ENCODE results near the gene BACH1. TPM values are rescaled to one million over a fixed set of nuclear protein-coding genes. Genes with fewer than 3 reads are reported as not detected.
"Not testable (repeated sequence)": the region's sequence is repeated elsewhere in the genome, so short reads cannot be mapped to it uniquely, and the experiment has no call there.

BACH1 gene
- 85.4 to 123 TPM (median 120 TPM) in 3 replicates for total RNA-seq
- long read RNA-seq, full-length matches to known transcripts: 102 of 124 reads
- long read RNA-seq, partial matches to known transcripts: 6 of 124 reads
- long read RNA-seq, other reads (novel, unspliced or antisense): 16 of 124 reads

DNA sequence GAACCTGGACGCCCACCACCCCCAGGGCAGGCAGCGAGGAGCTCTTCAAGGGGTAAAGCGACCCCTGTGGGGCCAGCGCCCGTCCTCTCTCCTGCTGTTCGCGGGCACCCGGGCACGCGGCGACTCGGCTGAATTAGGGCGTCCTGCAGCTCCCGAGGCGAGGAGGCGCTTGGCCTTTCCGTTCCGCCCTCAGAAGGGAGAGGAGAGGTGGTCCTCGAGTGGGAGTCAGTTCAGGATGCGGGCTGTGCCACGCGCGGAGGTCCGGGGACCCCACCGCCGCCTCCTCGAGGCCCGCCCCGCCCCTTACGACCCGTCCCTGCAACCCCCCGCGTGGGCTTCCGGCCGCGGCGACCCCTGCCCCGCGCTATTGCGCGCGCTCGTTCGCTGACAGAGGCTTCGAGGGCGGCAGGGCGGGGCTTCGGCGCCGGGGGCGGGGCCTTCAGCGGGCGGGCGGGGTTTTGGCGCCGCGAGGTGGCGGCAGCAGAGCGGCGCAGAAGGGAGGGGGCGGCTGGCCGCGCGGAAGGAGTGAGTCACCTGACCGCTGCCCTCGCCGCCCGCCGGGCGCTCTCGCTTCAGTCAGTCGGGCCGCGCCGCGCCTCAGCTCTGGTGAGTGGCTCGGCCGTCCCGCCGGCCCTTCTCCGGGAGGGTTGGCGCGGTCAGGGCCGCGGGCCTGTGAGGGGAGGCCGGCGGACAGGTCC is at the start of gene BACH1:
Gene BACH1 (plus strand): TSS at position 575 of the 698 bp plus-strand sequence. CDS start 22,359 bp downstream, outside the sequence.
- peak within 1 kb of the TSS; percentile 92 for H3K27ac Mint-ChIP-seq (ENCODE audit: unreplicated experiment)

DNA sequence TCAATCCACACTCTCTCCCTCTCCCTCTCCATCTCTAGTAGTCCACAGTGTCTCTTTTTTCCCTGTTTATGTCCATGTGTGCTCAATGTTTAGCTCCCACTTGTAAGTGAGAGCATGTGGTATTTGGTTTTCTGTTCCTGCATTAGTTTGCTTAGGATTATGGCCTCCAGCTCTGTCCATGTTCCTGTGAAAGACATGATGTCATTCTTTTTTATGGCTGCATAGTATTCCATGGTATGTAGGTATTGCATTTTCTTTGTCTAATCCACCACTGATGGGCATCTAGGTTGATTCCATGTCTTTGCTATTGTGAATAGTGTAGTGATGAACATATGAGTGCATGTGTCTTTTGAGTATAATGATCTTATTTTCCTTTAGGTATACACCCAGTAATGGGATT is 49.4 kb upstream of the BACH1 start:
- not testable (repeated sequence) for H3K36me3 Mint-ChIP-seq (ENCODE audit: low read depth); DNase-seq (ENCODE audit: low spot score); H3K27me3 Mint-ChIP-seq (ENCODE audit: low read depth); H3K27ac Mint-ChIP-seq (ENCODE audit: unreplicated experiment); H3K4me3 Mint-ChIP-seq (ENCODE audit: unreplicated experiment); H3K4me1 Mint-ChIP-seq (ENCODE audit: low read depth)
- peaks cover 11% of the 10 kb centered on the region for H3K9me3 Mint-ChIP-seq (ENCODE audit: low read depth)

More for the DNA sequence above, at the start of gene BACH1:
- TF ChIP-seq, protein P1, sequence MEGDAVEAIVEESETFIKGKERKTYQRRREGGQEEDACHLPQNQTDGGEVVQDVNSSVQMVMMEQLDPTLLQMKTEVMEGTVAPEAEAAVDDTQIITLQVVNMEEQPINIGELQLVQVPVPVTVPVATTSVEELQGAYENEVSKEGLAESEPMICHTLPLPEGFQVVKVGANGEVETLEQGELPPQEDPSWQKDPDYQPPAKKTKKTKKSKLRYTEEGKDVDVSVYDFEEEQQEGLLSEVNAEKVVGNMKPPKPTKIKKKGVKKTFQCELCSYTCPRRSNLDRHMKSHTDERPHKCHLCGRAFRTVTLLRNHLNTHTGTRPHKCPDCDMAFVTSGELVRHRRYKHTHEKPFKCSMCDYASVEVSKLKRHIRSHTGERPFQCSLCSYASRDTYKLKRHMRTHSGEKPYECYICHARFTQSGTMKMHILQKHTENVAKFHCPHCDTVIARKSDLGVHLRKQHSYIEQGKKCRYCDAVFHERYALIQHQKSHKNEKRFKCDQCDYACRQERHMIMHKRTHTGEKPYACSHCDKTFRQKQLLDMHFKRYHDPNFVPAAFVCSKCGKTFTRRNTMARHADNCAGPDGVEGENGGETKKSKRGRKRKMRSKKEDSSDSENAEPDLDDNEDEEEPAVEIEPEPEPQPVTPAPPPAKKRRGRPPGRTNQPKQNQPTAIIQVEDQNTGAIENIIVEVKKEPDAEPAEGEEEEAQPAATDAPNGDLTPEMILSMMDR (IDR thresholded peaks at IDR 0.05): peak; percentile 75
- H3K4me1 Mint-ChIP-seq (ENCODE audit: low read depth): peaks cover 53% of the 10 kb centered on the region
- peaks cover under 1% of the 10 kb centered on the region for H3K9me3 Mint-ChIP-seq (ENCODE audit: low read depth)
- no peaks in the 10 kb centered on the region for H3K36me3 Mint-ChIP-seq (ENCODE audit: low read depth)
- H3K4me3 Mint-ChIP-seq (ENCODE audit: unreplicated experiment): peak within 1 kb of the TSS; percentile 81
- peak; percentile 98 for DNase-seq (ENCODE audit: low spot score)
- H3K27me3 Mint-ChIP-seq (ENCODE audit: low read depth): no peaks in the 10 kb centered on the region

DNA sequence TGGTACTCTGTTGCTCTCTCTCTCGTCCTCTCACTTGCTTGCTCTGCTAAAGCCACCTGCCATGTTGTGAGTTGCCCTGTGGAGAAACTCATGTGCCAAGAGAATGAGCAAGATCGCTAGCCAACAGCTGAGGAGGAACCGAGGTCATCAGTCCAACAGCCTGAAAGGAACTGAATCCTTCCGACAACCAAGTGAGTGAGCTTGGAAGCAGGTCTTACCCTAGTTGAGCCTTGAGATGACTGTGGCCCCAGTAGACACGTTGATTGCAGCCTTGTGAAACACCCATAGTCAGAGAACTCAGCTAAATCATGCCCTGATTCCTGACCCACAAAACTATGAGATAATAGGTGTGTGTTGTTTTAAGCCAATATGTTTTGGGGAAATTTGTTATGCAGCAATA is 48.1 kb upstream of the BACH1 start:
- DNase-seq (ENCODE audit: low spot score): no peak
- Mint-ChIP-seq H3K4me3 (ENCODE audit: unreplicated experiment) (no peak overlapping the region), H3K4me1 (ENCODE audit: low read depth) (no peaks in the 10 kb centered on the region), H3K9me3 (ENCODE audit: low read depth) (peaks cover 16% of the 10 kb centered on the region), H3K27ac (ENCODE audit: unreplicated experiment) (no peak overlapping the region), H3K27me3 (ENCODE audit: low read depth) (no peaks in the 10 kb centered on the region), H3K36me3 (ENCODE audit: low read depth) (peaks cover 9% of the 10 kb centered on the region)
- TF ChIP-seq, protein P1 (IDR thresholded peaks at IDR 0.05): no peak

DNA sequence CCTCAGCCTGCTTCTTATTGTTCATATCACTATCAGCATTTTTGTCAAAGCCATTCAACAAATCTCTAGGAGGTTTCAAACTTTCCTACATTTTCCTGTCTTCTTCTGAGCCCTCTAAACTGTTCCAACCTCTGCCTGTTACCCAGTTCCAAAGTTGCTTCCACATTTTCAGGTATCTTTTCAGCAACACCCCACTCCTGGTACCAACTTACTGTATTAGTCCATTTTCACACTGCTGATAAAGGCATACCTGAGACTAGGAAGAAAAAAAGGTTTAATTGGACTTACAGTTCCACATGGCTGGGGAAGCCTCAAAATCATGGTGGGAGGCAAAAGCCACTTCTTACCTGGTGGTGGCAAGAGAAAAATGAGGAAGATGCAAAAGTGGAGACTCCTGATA is 44.9 kb upstream of the BACH1 start:
- H3K27ac Mint-ChIP-seq (ENCODE audit: unreplicated experiment); H3K36me3 Mint-ChIP-seq (ENCODE audit: low read depth); DNase-seq (ENCODE audit: low spot score); H3K4me3 Mint-ChIP-seq (ENCODE audit: unreplicated experiment); H3K27me3 Mint-ChIP-seq (ENCODE audit: low read depth): not testable (repeated sequence)
- Mint-ChIP-seq H3K4me1 (ENCODE audit: low read depth) (peaks cover 15% of the 10 kb centered on the region), H3K9me3 (ENCODE audit: low read depth) (peaks cover 16% of the 10 kb centered on the region)

DNA sequence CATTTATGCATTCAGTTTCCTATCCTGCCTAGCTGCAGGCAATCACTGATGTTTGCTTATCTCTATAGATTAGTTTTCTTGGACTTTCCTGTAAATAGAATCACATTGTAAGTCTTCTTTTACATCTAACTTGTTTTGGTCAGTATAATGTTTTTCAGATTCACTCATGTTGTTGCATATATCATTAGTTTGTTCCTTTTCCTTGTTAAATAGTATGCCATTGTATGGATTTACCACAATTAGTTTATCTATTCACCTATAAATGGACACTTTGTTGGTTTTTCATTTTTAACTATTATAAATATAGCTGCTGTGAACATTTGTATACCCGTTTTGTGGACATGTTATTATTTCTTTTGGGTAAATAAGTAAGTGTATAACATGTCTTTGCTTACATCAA is 44.2 kb upstream of the BACH1 start:
- TF ChIP-seq, protein P1 (IDR thresholded peaks at IDR 0.05): no peak
- no peaks in the 10 kb centered on the region for H3K27me3 Mint-ChIP-seq (ENCODE audit: low read depth)
- no peak overlapping the region for H3K4me3 Mint-ChIP-seq (ENCODE audit: unreplicated experiment)
- H3K9me3 Mint-ChIP-seq (ENCODE audit: low read depth): peaks cover 16% of the 10 kb centered on the region
- peaks cover 9% of the 10 kb centered on the region for H3K36me3 Mint-ChIP-seq (ENCODE audit: low read depth)
- H3K4me1 Mint-ChIP-seq (ENCODE audit: low read depth): peaks cover 20% of the 10 kb centered on the region
- DNase-seq (ENCODE audit: low spot score): no peak
- no peak overlapping the region for H3K27ac Mint-ChIP-seq (ENCODE audit: unreplicated experiment)

DNA sequence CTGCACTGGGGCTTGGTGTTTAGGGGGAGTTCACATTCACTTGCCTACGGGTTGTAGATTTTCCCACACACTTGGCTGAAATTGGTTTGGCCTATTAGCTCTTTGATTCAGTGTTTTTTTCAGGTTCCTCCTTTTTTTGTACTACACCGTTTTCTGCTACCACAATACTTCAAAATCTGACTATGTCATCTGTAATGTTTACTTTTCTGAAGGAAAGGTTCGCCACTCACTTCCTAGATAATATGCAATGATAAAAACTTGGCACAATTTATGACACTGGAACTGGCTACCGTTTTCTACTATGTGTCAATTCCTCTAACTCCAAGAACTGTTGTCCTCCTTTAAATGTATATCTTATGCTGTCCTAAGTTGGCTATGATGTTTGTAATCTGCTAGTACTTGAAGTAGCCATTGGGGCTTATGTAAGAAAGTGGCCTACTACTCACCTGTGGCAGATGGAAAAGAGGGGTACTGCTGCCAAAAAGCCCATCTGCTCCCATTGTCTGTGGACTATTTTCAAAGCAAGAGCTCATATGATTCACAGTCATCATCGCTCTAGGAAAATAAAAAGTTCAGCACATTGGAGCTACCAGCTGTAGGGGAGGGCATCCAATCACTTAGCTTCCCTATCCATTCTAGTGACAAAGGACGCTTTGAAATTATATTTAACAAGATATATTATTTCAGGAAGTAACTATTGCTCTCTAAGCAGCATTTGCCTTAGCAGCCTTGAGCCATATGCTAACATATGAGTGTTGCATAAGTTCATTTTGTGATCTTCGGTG is 42.4 kb upstream of the BACH1 start:
- Mint-ChIP-seq H3K36me3 (ENCODE audit: low read depth) (peaks cover 9% of the 10 kb centered on the region), H3K4me3 (ENCODE audit: unreplicated experiment) (no peak overlapping the region), H3K27me3 (ENCODE audit: low read depth) (no peaks in the 10 kb centered on the region), H3K4me1 (ENCODE audit: low read depth) (peaks cover 25% of the 10 kb centered on the region), H3K9me3 (ENCODE audit: low read depth) (peaks cover 13% of the 10 kb centered on the region), H3K27ac (ENCODE audit: unreplicated experiment) (no peak overlapping the region)
- TF ChIP-seq, protein P1 (IDR thresholded peaks at IDR 0.05): no peak
- DNase-seq (ENCODE audit: low spot score): no peak
